ENCODE data around the gene SDK2.

DNA sequence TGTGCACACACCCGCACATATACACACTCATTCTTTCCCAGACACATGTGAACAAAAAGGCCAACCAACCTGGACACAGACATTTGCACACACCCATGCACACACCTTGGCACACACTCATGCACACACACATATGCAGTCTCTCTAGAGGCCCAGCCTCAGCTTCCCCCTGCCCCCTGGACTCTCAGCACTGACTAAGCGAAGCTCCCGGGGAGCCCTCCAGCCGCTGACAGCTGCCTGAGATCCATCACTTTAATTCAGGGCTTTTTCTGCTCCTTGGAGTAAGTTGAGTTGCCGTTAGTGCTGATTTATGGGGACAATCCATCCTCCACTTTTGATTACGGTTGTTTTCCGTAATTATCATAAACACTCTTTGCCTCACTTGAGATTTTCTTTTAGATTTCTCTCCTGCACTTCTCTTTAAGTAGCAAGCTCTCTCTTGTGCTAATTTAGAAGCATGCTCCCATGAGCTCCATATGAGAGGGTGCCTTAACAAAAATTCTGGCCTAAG, 173.9 kb downstream of the SDK2 start:
- no peak for TF ChIP-seq JUND (IDR thresholded peaks at IDR 0.05; ENCODE audit: low read length)
- TF ChIP-seq BACH1 (IDR thresholded peaks at IDR 0.05; ENCODE audit: low read length), result no peak
- no peak for TF ChIP-seq CHD1 (IDR thresholded peaks at IDR 0.05; ENCODE audit: low read depth, low read length)
- no peak for TF ChIP-seq CBX8 (IDR thresholded peaks at IDR 0.05; ENCODE audit: borderline replicate concordance, low read depth, low read length)
- no peak for TF ChIP-seq CTCF (IDR thresholded peaks at IDR 0.05; ENCODE audit: control extremely low read depth in 1 of 3, insufficient read depth in 1 of 3, low read depth in 1 of 3, low read length in 3 of 3)
- TF ChIP-seq CEBPB (IDR thresholded peaks at IDR 0.05; ENCODE audit: low read depth, low read length), result no peak
- no peak for TF ChIP-seq MAX (IDR thresholded peaks at IDR 0.05)
- no peak for TF ChIP-seq POLR2AphosphoS5 (IDR thresholded peaks at IDR 0.05; ENCODE audit: low read depth, low read length)
- no peak for TF ChIP-seq GABPA (IDR thresholded peaks at IDR 0.05; ENCODE audit: borderline replicate concordance, insufficient read depth, low read length)
- TF ChIP-seq EP300 (IDR thresholded peaks at IDR 0.05; ENCODE audit: borderline replicate concordance in 1 of 2, low read depth in 2 of 2, low read length in 2 of 2), result no peak
- TF ChIP-seq YY1 (IDR thresholded peaks at IDR 0.05; ENCODE audit: low read depth, low read length), result no peak
- no peak for TF ChIP-seq RFX5 (IDR thresholded peaks at IDR 0.05; ENCODE audit: borderline replicate concordance, low read depth, low read length)
